ENCODE data around the gene CCDC142.

Gene CCDC142

GRCh38 chr2:74440378-74441169 is 42.2 kb downstream of the CCDC142 start:
- DNase-seq = peak in 1 of 5 donors; percentile 52

GRCh38 chr2:74439803-74440377 is 42.9 kb downstream of the CCDC142 start:
- no peak for DNase-seq

DNA sequence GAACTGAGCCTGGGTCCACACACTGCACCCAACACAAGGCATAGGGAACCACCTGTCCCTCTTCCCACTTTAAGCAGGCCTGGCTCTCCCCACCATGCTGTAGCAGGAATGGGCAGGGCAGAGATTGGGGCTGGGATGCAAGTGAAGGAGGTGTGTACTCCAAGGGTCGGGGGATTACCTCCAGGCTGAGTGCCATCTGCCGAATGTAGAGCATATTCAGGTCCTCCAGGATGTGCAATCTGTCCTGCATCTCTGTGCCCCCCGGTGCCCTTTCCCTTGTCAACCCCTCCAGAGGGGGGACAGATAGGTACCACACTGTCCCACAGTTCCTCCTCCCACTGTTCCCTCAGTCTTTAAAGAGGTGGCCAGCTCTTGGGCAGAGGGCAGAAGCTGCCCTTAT is 43.4 kb downstream of the CCDC142 start:
- DNase-seq = no peak

DNA sequence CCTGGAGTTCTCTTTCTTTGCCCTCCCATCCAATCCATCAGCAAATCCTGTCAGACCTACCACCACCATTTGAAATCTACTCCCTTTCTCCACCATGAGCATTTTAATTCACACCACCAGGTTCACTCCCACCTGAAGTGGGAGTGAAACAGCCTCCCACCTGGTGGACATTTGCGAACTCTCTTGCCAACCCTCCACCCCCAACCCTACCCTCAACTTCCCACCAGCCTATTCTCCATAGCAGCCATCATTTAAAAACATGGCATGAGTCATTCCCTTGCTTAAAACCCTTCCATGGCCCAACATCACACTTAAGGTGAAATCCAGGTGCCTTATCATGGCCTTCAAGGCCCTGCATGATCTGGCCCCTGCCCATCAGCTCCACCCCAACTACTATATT is 44.5 kb downstream of the CCDC142 start:
- DNase-seq = no peak

DNA sequence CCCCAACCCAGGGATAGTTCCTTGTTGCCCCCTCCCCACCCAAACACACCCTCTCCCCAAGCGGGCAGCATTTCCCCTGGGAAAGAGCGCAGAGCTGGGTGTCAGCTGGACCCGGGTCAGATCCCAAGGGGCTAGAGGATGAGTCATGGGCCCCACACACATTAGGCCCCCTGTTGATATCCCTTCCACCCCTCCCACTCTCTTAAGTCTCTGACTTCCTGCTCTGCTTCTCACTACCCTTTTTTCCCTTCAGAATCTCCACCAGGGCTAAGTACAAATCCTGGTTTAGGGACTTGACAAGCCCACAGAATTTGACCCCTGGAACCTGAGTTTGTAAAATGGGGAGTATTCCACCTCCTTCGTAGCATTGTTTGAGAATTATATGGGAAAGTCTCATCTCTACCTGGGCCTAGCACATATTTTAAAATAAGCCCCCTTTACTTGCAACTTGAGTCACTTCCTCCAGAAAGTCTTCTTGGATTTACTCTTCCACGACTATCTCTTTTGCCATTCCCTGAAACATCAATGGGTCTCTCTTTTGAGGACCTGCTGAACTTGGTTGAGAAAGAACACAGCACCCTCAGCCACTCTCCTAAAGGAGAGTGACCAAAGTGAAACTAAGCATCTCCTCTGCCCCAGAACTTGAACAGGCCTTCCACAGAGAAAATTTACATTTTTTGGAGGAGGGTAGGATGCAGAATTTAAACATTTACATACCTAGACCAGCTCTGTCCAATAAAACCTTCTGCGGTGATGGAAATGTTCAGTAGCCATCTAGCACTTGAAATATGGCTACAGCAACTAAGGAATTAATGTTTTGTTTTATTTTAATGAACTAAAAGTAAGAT is 45.7 kb downstream of the CCDC142 start:
- DNase-seq = no peak

- DNase-seq = no peak
Observed at GRCh38 chr2:74436111-74436805, 46.5 kb downstream of the CCDC142 start.

- no peak for DNase-seq
Observed at GRCh38 chr2:74430502-74430901, 52.3 kb downstream of the CCDC142 start.

GRCh38 chr2:74429487-74430451 is 53.0 kb downstream of the CCDC142 start:
- no peak for DNase-seq

- DNase-seq = no peak
Observed at GRCh38 chr2:74428675-74429074, 54.1 kb downstream of the CCDC142 start.

DNA sequence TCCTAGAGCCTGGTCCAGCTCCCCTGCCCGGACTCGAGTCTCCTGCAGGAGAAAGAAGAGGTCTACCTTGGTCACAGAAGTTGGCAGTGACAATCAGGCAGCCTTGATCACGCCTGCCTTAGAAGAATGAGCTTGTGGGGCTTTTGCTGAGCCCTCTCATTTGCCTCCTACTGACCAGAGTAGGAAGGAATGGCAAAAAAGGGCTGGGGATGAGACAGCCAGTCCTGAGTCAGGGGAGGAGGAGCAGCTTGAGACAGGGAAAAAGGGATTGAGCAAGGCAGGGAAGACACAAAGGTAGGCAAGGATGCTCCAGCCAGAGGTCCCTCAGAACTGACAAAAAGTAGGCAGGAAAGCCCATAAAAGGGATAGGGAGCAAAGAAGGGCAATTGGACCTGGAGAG is 55.2 kb downstream of the CCDC142 start:
- DNase-seq = no peak

DNA sequence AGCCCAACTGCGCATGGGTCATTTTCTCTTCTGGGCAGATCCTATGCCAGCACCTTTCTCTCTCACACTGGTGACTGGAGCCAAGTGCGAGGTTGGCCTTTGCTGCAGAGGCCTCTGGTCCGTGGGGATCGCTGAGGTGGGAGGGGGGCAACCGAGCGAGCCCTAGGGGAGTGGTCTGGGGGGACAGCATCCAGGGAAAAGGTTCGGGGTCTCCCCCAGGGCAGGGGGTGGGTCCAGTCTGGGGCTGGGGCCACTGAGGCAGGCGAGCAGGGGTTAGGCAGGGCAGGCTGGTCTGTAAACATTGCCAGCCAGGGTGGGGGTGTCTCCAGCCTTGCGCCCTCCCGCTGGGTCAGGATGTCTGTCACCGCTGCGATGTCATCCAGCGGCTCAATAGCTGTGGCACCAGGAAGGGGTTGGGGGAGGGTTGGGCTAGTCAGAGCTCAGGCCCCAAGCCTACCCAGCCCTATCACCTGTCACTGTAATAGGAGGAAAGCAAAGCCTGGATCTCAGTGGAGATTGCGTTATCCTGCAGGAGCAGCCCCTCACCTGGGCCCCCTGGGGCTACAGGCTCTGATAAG is 56.5 kb downstream of the CCDC142 start:
- DNase-seq = no peak

DNA sequence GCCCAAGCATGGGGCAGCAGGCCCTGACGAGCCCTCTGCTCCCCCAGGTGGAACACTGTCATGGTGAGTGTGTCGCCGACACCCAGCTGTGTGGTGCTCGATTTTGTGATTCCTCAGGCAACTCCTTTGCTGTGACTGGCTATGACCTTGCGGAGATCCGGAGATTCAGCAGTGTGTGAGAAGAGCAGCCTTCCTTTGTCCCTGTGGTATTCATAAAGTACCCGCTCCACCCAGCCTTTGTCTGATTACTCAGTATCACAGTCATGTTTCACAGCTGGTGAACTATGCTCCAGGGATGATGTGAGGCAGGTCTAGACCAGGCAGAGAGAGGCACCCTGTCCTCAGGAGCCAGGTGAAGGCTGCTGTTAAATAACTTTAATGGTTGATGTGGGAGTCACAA is 57.3 kb downstream of the CCDC142 start:
- no peak for DNase-seq

DNA sequence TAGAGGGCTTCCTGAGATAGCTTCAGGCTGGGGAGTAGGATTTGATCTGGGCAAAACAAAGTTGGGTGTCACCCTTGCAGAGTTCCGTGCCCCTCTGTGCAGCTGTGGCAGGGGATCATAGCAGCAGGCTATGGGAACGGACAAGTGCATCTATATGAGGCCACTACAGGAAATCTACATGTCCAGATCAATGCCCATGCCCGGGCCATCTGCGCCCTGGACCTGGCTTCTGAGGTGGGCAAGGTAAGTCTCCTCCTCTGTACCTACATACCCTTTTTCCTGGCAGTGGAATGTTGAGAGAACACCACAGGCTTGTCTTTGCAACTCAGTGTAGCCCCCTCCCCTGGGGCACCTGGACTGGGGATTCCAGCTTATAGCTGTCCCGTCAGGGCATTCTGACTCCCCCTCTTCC is 57.8 kb downstream of the CCDC142 start:
- DNase-seq = no peak

DNA sequence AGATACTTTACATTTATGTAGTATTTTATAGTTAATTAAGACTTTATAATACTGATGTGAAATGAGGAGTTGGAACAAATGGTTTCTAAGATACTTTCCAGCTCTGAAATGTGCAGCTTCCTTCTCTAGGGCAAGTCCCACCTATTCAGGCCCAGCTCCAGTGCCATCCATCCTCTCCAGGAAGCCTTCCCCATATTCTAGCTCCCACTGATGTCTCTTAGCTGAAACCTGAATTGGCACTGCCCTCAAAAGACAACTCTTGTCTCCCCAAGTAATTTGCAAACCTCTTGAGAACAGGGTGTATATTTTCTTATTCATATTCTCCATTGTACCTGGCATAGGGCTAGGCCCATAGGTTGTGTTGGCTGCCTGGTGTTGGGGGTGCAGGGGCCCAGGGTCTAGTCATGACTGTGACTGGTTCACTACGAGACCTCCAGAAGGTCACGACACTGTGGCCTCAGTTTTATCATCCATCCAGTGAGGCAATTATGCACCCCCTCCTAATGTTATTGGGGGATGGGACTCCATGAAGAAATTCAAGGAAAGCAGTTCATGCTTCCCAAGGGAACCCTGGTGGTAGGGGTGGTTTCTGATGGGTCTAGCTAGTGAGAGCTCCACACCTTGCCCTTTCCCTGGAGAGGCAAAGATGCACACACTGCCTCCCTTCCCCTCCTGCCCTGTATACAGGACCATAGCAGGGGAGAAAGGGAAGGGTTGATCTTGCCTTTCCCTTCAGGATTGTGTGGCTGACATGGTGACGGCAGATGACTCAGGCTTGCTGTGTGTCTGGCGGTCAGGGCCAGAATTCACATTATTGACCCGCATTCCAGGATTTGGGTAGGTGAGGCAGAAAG is 58.4 kb downstream of the CCDC142 start:
- DNase-seq = no peak
